GM12801 (cell line): Measurements from ENCODE around the gene KRT74.

Experiments
- TF ChIP-seq, protein P1 (sequence below): IDR thresholded peaks from one replicate; pipeline ENCODE4 v1.5.1; 2011; ENCODE audit warnings: control low read depth; ENCODE audit not compliant: insufficient read length; ENCODE audit errors: extremely low read depth

Gene KRT74

DNA sequence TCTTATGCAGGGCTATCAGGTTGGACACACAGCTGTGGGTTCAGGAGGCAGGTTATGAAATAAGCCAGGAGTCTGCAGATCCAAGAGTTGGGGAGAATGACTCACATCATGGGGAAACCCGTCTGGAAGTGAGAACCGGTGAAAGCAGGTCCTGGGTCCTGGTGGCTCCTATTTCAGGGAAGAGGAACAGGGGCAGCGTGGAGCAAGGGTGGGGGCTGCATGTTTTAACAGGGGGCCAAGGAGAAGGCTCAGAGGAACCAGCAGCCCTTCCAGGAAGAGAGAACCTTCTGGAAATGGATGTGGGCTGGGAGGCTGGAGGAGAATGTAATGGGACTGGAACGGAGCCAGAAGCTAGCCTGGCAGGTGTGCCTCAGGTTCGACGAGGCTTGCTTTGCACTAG lies 7.8 kb upstream of the KRT74 start:
- TF ChIP-seq, protein P1, sequence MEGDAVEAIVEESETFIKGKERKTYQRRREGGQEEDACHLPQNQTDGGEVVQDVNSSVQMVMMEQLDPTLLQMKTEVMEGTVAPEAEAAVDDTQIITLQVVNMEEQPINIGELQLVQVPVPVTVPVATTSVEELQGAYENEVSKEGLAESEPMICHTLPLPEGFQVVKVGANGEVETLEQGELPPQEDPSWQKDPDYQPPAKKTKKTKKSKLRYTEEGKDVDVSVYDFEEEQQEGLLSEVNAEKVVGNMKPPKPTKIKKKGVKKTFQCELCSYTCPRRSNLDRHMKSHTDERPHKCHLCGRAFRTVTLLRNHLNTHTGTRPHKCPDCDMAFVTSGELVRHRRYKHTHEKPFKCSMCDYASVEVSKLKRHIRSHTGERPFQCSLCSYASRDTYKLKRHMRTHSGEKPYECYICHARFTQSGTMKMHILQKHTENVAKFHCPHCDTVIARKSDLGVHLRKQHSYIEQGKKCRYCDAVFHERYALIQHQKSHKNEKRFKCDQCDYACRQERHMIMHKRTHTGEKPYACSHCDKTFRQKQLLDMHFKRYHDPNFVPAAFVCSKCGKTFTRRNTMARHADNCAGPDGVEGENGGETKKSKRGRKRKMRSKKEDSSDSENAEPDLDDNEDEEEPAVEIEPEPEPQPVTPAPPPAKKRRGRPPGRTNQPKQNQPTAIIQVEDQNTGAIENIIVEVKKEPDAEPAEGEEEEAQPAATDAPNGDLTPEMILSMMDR = no peak

DNA sequence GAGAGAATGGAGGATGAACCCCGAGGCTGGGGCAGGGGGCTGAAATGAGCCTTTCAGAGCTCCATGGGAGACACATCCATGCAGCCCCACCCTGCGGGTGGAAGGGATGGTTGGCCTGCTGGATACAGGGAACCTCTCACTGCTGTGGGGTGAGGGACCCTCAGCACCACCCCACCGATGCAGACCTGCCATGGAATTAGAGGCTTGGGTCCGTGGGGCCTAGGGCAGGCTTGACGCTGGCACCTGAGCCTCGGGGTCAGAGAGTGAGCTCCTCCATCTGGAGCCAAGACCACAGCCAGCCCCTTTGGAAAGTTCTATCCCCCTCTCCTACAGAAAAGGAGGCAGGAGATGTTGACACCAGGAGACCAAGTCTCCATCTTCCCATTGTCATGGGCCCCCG lies 7.4 kb upstream of the KRT74 start:
- TF ChIP-seq, protein P1 = no peak

GRCh38 chr12:52580496-52580895 lies 6.9 kb upstream of the KRT74 start:
- TF ChIP-seq, protein P1 = no peak

GRCh38 chr12:52579468-52580465 lies 6.1 kb upstream of the KRT74 start:
- TF ChIP-seq, protein P1 = no peak

- TF ChIP-seq, protein P1 = no peak
Measured at GRCh38 chr12:52578469-52578868, 4.8 kb upstream of the KRT74 start.

DNA sequence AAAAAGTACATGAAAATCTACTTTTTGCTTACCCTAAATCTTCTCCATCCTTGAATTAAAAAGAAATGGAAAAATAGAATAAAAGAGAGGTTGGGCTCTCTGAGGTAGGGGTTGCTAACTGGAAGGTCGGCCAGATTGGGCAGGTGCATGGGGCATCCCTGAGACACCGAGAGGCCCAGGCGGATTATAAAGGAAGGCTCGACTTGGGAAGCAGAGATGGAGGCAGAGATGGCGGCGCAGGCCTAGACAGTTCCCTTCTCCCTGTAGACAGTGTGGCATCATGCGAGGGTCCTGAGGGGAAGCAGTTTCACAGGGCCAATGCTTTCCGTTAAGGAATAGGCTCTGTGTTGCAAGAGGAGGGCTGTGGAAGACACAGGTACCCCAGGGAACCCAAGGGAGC lies 3.7 kb upstream of the KRT74 start:
- TF ChIP-seq, protein P1 = no peak

DNA sequence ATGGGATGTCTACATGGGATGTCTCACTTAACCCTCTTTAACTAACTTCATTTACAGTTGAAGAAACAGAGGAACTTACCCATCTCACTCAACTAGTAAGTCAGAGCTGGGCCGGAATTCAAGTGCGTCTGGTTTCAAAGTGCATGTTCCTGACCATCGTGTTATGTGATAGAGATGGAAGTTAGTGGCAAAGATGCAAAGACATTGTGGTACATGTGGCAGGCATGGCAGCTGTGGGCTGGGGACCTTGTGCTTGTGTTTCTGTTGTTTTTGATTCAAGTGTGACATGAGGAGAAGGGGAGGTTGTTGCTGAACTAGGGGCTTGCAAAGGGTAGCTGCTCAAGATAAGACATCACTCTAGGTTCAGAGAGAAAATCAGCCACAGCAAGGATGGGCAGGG lies 2.3 kb upstream of the KRT74 start:
- TF ChIP-seq, protein P1 = no peak
